GM19193 (cell line): ENCODE measurements around the gene SERTAD1.

Experiments used
- POLR2A ChIP-seq: IDR thresholded peaks from 4 replicates; pipeline ENCODE4 v1.6.1; 2011; ENCODE audit not compliant: insufficient read depth, insufficient read length; ENCODE audit errors: extremely low read depth

The SERTAD1 gene

DNA sequence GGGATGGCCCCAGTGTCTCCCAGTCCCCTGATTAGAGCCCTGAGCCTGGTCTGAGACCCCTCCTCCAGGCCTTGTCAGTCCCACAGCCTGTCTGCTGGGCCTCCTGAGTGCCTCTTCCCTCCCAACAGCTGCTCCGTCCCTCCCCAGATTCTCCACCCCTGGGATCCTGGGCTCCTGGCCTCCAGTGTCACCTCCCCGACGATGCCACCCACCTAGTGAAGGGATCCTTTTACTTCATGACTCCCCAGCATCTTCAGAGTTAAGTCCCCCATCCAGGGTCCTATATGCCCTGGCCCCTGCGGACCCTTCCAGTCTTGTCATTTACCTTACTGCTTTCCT is 8.2 kb downstream of the SERTAD1 start:
- TF ChIP-seq POLR2A = no peak

DNA sequence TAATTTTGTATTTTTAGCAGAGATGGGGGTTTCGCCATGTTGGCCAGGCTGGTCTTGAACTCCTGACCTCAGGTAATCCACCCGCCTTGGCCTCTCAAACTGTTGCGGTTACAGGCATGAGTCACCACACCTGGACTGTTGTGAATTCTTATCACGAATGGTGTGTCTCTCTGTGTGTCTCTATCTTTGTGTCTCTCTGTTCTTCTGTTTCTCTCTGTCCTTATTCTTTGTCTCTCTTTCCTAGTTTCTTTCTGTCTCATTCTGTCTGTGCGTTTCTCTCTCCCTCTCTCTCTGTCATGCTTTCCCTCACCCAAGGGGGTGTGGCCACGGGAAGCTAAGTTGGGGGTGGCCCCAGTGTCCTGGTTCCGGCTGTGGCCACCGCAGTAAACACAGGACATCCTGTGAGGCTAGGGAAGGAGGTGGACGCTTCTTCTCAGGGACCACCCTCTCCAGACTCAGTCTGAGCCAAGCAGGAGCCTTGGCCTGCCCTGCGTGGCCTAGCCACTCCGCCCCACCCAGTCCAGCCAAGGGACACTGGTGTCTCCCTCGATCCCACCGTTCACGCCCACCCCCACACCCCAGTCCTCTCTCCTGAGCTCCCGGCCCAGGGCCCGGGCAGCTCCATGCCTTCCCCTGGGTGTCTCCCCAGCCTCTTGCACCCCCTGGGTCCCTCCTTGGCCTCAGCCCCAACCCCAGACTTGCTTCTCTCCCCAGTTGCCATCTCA is 8.7 kb downstream of the SERTAD1 start:
- no peak for TF ChIP-seq POLR2A

DNA sequence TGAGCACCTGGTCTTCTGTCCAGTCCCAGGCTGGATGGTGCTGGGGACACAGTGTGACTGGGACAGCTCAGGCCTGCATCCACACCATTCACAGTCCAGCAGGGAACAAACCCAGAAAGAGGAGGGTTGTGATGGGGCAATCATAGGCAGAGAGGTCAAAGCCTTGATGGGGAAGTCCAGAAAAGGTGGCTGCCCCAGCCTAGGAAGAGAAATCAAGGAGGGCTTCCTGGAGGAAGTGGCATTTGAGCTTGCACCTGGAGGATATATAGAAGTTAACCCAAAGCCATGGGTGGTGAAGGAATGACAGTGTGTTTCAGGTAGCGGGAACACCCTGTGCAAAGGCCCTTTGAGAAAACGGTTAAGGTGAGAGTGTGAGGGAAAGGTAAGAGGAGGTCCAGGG is 10.0 kb downstream of the SERTAD1 start:
- TF ChIP-seq POLR2A = no peak

DNA sequence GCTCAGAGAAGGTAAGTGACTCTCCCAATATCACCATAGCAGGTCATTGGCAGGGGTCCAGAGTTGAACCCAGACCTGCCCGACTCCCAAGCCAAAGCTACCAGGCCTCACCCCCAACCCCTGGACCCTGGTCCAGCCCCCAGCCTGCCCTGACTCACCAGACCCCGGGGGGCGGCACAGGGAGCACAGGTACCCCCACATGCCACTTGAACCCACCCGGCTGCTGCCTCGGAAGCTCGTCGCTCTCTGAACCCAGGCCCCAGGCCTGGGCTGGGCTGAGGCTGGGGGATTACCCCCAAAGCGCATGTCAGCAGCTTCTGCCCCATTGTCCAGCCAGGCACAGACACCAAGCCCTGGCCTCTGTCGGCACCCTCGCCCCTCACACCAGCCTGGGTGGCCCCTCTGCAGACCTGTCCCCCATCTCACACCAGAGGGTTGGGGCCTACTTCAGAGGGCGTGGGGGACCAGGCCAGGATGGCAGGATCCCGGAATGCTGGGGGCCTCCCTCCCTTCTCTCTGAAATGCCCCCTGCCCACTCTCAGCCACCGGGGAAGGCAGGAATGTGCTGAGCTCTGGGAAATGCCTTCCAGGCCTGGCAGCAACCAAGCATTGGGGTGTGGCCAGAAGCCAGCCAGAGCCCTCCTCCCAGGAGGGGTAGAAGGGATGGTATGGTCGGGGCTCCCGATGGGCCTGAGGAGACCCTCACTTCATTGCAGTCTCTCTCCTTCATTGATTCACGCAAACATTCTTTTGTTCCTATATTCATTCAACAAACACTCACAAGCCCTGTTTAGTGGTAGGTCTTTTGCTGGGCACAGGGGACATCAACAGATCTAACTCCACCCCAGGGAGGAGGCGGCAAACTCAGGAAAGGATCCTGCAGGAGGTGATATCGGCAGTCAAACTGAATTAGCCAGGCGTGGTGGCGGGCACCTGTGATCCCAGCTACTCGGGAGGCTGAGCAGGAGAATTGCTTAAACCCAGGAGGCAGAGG is 11.0 kb downstream of the SERTAD1 start:
- TF ChIP-seq POLR2A = no peak

DNA sequence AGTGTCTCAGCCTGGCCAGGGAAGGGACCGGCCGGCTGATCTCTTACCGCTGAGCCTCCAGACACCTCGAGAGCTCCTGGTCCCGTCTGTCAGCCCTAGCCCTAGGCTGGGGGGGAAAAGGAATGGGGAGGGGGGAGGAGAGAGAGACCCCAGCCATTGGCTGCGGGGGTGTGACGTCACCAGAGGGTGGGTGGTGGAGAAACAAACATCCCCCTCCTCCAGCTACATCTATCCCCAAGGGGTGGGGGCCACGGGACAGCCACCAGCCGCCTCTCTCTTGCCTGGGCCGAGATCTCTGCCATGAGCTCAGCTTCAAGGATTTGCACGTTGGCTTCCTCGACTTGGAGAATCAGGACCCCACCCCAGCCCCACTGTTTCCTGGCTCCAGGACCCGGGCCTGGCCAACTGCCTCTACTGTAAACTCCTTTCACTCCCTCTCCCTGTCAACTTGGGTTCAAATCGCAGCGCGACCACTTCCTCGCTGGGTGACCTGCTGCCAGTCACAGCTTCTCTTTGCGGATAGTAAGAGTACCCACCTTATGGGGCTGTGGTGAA is 12.4 kb downstream of the SERTAD1 start, which contains the start of gene PRX:
PRX (minus strand) TSS at position 88 of the 555 bp plus-strand sequence. CDS start 5,446 bp downstream, outside the sequence.
- no peak for TF ChIP-seq POLR2A

DNA sequence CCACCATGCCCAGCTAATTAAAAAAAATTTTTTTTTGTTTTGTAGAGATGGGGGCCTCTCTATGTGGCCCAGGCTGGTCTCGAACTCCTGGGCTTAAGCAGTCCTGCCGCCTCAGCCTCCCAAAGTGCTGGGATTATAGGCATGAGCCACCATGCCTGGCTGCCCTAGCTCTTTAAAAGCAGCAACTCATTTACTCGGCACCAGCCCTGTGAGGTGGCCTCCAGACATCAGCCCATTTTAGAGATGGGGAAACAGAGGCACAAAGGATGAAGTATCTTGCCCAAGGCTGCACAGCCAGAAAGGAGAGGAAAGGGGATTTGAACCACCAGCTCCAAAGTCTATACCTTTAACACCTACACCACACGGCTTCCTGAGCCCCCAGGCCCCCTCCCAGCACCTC is 12.9 kb downstream of the SERTAD1 start:
- TF ChIP-seq POLR2A = no peak

DNA sequence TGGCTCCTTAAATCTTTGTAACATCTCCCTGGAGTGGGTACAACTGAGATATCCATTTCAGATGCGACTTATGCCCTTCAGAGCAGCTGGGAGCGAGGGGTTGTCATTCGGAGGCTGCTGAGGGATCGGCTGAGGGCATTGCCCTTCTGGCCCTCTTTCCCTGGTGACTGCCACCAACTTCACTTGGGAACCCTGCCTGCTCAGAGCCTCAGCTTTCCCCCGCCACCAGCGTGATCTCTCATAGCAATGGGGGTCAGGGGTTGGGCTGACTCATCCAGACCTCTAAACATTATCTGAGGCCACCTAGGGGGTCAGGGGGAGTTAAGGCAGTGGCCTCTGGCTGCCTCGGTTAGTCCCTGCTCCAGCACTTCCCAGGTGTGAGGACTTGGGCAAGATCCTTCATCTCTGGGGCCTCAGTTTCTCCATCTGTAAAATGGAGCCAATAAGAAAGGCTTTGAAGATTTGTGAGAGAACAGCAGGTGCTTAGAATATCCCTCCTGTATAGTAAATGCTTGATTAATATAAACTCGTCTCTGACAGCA is 13.8 kb downstream of the SERTAD1 start:
- TF ChIP-seq POLR2A = no peak

DNA sequence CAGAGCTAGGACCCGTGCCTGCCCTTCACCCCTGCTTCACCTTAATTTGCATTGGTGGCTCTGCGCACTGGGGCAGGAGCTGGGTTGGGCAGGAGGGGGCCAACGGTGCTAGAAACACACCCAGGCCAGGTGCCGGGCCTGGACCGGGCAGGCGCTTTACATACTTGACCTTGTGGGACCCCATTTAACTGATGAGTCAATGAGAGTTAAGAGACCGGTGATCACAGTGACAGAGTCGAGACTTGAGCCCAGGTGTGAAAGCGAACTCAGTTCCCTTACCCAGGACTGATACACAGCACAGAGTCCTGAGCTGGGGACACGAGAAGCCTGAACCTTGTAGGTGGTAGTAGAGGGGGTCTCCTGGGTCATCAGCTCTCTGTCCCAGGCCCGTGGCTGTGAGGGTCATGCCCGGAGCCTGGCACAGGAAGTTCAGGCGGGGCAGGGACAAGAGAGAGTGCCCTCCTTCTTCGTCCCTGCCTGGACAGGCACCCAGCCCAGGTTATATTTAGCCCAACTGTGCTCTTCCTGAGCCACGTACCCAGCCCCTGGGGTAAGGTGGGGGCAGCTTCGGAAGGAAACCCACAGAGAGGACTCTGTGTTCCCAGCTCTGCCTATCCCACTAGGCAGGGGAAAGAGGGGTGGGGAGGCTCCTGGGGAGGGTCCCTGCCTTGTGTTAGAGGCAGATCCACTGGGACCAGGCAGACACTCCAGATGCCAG is 14.5 kb downstream of the SERTAD1 start:
- no peak for TF ChIP-seq POLR2A

DNA sequence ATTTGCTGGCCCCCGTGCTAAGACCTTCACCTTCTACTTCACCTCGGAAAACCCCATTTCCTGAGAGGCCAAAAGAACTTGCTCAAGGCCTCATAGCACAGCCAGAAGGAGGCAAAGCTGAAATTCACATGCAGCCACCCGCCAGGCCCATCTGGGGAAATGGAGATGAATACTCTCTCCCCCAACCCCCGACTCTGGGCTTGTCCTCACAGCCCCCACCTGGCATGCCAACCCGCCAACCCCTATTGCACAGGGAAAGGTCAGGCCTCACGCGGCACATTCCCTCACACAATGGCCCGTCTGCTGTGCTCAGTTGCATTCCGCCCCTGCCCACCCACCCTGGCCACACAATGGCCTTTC is 15.8 kb downstream of the SERTAD1 start:
- TF ChIP-seq POLR2A = no peak

DNA sequence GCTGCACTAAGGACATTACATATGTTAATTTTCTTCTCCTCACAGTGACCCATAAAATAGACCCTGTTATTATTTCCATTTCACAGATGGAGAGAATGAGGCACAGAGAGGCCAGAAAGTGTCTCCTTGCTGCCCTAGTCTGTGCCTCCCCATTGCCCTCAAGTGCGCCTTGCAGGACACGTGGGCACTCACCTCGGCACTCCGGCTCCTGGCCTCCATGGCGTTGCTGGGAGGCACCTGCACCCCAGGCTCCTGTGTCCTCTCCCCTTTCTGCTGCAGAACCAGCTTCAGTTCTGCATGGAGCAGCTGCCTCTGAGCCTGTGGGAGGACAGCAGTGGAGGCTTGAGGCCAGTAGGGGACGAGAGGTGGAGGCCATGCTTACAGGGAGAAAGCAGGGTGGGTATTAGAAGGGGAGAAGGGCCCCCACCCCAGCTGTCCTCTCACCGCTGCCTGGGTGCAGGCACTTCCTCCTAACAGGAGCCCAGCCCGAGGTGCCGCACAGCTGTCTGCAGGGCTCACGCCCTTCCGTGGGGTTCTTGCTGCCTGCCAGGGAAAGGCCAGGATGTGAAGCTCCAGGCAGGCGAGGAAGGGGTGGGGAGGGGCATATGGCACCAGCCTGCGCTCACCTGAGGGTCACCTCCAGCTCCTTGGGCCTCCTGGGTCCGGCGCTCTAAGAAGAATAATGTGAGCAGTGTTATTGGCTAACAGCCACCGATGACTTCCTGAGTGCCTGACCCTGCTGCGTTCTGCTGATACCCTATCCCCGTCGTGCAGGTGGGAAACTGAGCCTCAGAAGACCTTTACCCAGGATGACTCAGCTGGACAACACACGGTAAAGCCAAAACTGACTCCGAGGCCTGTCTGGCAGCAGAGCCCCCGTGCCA is 17.8 kb downstream of the SERTAD1 start:
- TF ChIP-seq POLR2A = no peak

DNA sequence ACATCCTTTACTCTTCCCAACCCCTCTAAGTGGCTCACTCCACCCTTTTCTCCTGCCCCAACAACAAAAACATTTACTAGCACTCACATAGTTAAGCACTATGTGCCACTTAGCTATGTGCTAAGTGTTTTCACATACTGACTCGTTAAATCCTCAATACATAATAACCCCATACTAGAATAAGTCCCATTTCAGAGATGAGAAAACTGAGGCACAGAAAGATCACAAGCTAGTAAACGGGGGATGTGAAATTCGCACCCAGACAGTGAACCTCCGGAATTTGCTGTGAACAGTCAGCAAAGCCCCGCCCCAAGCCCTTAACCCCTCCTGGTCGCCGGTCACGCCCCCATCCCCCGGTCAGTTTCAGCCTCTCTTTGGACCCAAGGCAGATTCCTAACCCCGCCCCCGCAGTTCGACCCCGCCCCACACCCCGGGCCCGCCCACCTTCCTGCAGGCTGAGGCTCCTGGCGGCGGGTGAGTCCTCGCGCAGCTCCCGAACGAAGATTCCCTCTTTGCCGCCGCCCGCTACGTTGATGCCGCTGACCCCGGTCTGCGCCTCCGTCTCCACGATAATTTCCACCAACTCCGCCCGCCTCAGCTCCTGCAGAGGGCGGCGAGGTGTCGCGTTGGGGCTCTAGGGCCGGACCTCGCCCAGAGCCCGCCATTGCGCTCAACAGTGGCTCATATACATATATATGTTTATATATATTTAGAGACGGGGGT is 22.4 kb downstream of the SERTAD1 start:
- peak; percentile 40 for TF ChIP-seq POLR2A

DNA sequence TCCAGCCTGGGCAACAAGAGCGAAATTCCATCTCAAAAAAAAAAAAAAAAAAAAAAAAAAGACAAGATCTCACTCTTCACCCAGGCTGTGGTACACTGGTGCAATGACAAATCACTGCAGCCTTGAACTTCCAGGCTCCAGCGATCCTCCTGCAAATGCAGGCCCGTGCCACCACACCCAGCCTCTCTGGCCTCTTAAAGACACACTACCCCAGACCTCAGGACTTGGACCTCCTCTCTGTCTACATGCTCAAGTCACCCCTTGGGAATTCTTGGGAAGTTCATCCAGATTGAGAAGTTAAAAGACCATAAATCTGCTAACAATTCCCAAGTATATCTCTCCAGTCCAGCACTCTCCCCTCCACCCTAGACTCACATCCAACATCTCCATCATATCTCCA is 25.2 kb downstream of the SERTAD1 start:
- no peak for TF ChIP-seq POLR2A
